ENCODE data around the gene NRG3. TPM values are rescaled to one million over a fixed set of nuclear protein-coding genes. Genes with fewer than 3 reads are reported as not detected.

NRG3 gene
- total and polyA plus RNA-seq, 2 of the 8 experiments (the other 6 are each of a cell fraction or from before 2014, with no cell fraction given) = 4.2 to 5.0 TPM

DNA sequence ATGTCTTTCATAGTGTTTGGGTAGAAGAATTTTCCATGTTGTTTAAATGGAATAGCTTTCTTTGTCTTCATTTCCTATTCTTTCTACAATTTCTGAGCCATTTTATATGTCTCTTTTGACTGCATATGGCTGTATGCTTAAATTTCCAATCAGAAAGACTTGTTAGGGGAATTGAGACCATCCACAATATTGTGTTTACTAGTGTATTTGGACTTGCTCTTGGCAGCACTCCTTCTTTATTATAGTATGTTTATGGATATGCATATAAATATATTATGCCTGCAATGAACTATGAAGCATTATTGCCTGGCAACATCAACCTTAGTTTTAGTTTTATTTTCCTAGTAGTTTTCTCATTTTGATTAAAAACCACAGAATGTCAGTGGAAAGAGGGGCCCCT, 92.7 kb downstream of the NRG3 start:
- H2BK5ac ChIP-seq (ENCODE audit: low read depth, low read length) = no peak overlapping the region
- H3K23me2 ChIP-seq (ENCODE audit: low read depth, low read length) = no peaks in the 10 kb centered on the region; the same call in 1 of the 2 replicates
- H2BK12ac ChIP-seq (ENCODE audit: low read depth, low read length) = no peak overlapping the region
- H3K4me1 ChIP-seq (replicated peaks in 1 of 4; ENCODE audit: control insufficient read depth in 3 of 4, insufficient read depth in 4 of 4, low read length in 3 of 4) = peaks cover 0 to 4% (median 0%) of the 10 kb centered on the region in 4 experiments; a peak in 2 of 7 replicates
- no peak overlapping the region for H3K23ac ChIP-seq (ENCODE audit: insufficient read length)
- FAIRE-seq (no peak), DNase-seq (ENCODE audit: low read depth in 1 of 2, low spot score in 2 of 2) (no peak)
- H4K5ac ChIP-seq (ENCODE audit: insufficient read length, low read depth, low read length) = no peak overlapping the region
- no peak overlapping the region for H3K4ac ChIP-seq (replicated peaks; ENCODE audit: insufficient read length, low read depth, low read length)
- no peak overlapping the region for H4K8ac ChIP-seq (ENCODE audit: extremely low read depth, insufficient read depth, low read length)
- H2BK15ac ChIP-seq (ENCODE audit: low read length) = no peak overlapping the region
- no peak overlapping the region for H3K18ac ChIP-seq (ENCODE audit: extremely low read depth, low read length)
- POLR2A ChIA-PET (ENCODE audit: partially characterized antibody) = interaction anchor here (1.3 kb wide), 1 partner anchor 12 kb away, joined by 3 read pairs; no protein-coding TSS in a partner anchor
- H3K27ac ChIP-seq (ENCODE audit: low read depth, low read length) = no peak overlapping the region
- H2BK120ac ChIP-seq (replicated peaks; ENCODE audit: low read depth, low read length) = no peak overlapping the region
- H2AFZ ChIP-seq (ENCODE audit: low read length) = no peak overlapping the region
- no peak overlapping the region for H3K4me2 ChIP-seq (ENCODE audit: insufficient read depth in 1 of 2, low read depth in 2 of 2, low read length in 2 of 2)
- H3K9ac ChIP-seq (replicated peaks in 1 of 4; ENCODE audit: extremely low read depth in 1 of 4, low read depth in 3 of 4, low read length in 3 of 4) = no peak overlapping the region
- H3K4me3 ChIP-seq (ENCODE audit: extremely low read depth in 1 of 4, insufficient read depth in 2 of 4, low read depth in 3 of 4, low read length in 4 of 4) = no peak overlapping the region
- no peaks in the 10 kb centered on the region for H3K27me3 ChIP-seq (replicated peaks in 1 of 4; ENCODE audit: control insufficient read depth in 3 of 4, extremely low read depth in 1 of 4, insufficient read depth in 3 of 4, low read length in 3 of 4)
- no peak overlapping the region for H4K91ac ChIP-seq (replicated peaks; ENCODE audit: insufficient read length, low read length)
- H3K79me2 ChIP-seq (ENCODE audit: control insufficient read depth in 1 of 2, insufficient read depth in 2 of 2, low read length in 2 of 2) = no peaks in the 10 kb centered on the region
- H3K9me3 ChIP-seq (ENCODE audit: insufficient read depth in 2 of 2, low read depth in 1 of 2, low read length in 1 of 2) = no peaks in the 10 kb centered on the region
- H3K56ac ChIP-seq (replicated peaks; ENCODE audit: insufficient read length, low read depth, low read length) = no peak overlapping the region
- no peak overlapping the region for H3K14ac ChIP-seq (ENCODE audit: insufficient read length)
- H2BK20ac ChIP-seq (ENCODE audit: low read length) = no peak overlapping the region
- CTCF ChIA-PET (ENCODE audit: partially characterized antibody) = no interaction called here
- H3K36me3 ChIP-seq (ENCODE audit: control insufficient read depth in 2 of 4, insufficient read depth in 4 of 4, low read length in 3 of 4) = no peaks in the 10 kb centered on the region
- no peaks in the 10 kb centered on the region for H4K20me1 ChIP-seq (replicated peaks in 1 of 2; ENCODE audit: control insufficient read depth in 1 of 2, insufficient read depth in 2 of 2, low read length in 2 of 2)
- H2AK5ac ChIP-seq (ENCODE audit: low read depth, low read length) = no peak overlapping the region
- H3K79me1 ChIP-seq (ENCODE audit: low read depth, low read length) = no peaks in the 10 kb centered on the region
- TF ChIP-seq ZNF274 (IDR thresholded peaks at IDR 0.05; ENCODE audit: borderline replicate concordance, extremely low read depth, low read length) = no peak
- TF ChIP-seq SIRT6 (IDR thresholded peaks at IDR 0.05; ENCODE audit: low read length) = no peak
- no peak for TF ChIP-seq YY1 (IDR thresholded peaks at IDR 0.05; ENCODE audit: low read depth, low read length)
- TF ChIP-seq NANOG (IDR thresholded peaks at IDR 0.05; ENCODE audit: insufficient read depth, low read depth, low read length, poor library complexity, severe bottlenecking) = no peak
- TF ChIP-seq SAP30 (IDR thresholded peaks at IDR 0.05; ENCODE audit: insufficient read depth, insufficient replicate concordance, low read length) = no peak
- TF ChIP-seq FOSL1 (IDR thresholded peaks at IDR 0.05; ENCODE audit: insufficient read depth, low read depth, low read length) = no peak
- TF ChIP-seq TCF12 (IDR thresholded peaks at IDR 0.05; ENCODE audit: low read depth, low read length) = no peak
- no peak for TF ChIP-seq EP300 (IDR thresholded peaks at IDR 0.05; ENCODE audit: borderline replicate concordance in 1 of 2, low read depth in 2 of 2, low read length in 2 of 2)
- TF ChIP-seq BCL11A (IDR thresholded peaks at IDR 0.05; ENCODE audit: low read depth in 2 of 2, low read length in 2 of 2) = no peak
- TF ChIP-seq RBBP5 (IDR thresholded peaks at IDR 0.05; ENCODE audit: borderline replicate concordance, low read depth, low read length) = no peak
- TF ChIP-seq SIX5 (IDR thresholded peaks at IDR 0.05; ENCODE audit: low read depth, low read length) = no peak
- no peak for TF ChIP-seq SP4 (IDR thresholded peaks at IDR 0.05; ENCODE audit: low read length)
- TF ChIP-seq, protein P1, sequence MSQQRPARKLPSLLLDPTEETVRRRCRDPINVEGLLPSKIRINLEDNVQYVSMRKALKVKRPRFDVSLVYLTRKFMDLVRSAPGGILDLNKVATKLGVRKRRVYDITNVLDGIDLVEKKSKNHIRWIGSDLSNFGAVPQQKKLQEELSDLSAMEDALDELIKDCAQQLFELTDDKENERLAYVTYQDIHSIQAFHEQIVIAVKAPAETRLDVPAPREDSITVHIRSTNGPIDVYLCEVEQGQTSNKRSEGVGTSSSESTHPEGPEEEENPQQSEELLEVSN (IDR thresholded peaks at IDR 0.05) = no peak
- TF ChIP-seq RAD21 (IDR thresholded peaks at IDR 0.05 in 1 of 2, conservative IDR thresholded peaks at IDR 0.05 in 1 of 2; ENCODE audit: low read depth in 2 of 2, low read length in 2 of 2) = no peak
- TF ChIP-seq CHD2 (IDR thresholded peaks at IDR 0.05; ENCODE audit: low read length) = no peak
